ENCODE data around the gene RRP1. TPM values are rescaled to one million over a fixed set of nuclear protein-coding genes. Genes with fewer than 3 reads are reported as not detected.

The RRP1 gene
- total and polyA plus RNA-seq, 9 of the 15 experiments (the other 6 are each of a cell fraction or from before 2014, with no cell fraction given), result 0.89 to 105 (median 51.6) TPM

- no peak for TF ChIP-seq GTF2A2 (tag; IDR thresholded peaks at IDR 0.05)
- peak; percentile 26; the same call in 1 of the 2 replicates for TF ChIP-seq EGR1 (conservative IDR thresholded peaks at IDR 0.05)
- no peak for TF ChIP-seq SIRT6 (IDR thresholded peaks at IDR 0.05; ENCODE audit: low read depth, low read length)
- no peak for TF ChIP-seq MCM5 (IDR thresholded peaks at IDR 0.05; ENCODE audit: low read depth)
- TF ChIP-seq SP1 (CRISPR knock-in tag; IDR thresholded peaks at IDR 0.05), result peak; percentile 46; the same call in 1 of the 2 replicates
- TF ChIP-seq VEZF1 (CRISPR knock-in tag; IDR thresholded peaks at IDR 0.05), result peak; percentile 84
- TF ChIP-seq MBD2 (IDR thresholded peaks at IDR 0.05; ENCODE audit: borderline replicate concordance, low read depth), result no peak
- TF ChIP-seq RB1 (IDR thresholded peaks at IDR 0.05; ENCODE audit: low read depth), result 0 out of 2 replicates have a peak, but pooled peaks have one; percentile 21
- TF ChIP-seq SMC3 (conservative IDR thresholded peaks at IDR 0.05; ENCODE audit: insufficient read depth, low read depth, low read length), result no peak
These were observed 25.8 kb downstream of the RRP1 start (continued) for GRCh38 chr21:43815107-43815613.

- Histone ChIP-seq H3K9ac (ENCODE audit: insufficient read depth in 1 of 2, low read depth in 2 of 2, low read length in 2 of 2) (peak overlapping the region; percentile 19 to 85; a peak in 2 of 4 replicates), H3K36me3 (ENCODE audit: control insufficient read depth, insufficient read depth, low read length) (no peaks in the 10 kb centered on the region), H3K4me1 (replicated peaks in 1 of 2; ENCODE audit: control insufficient read depth in 2 of 2, insufficient read depth in 2 of 2, low read length in 2 of 2) (peaks cover 16 to 86% of the 10 kb centered on the region in 2 experiments), H3K79me2 (ENCODE audit: control insufficient read depth, insufficient read depth, low read length) (no peaks in the 10 kb centered on the region), H4K20me1 (replicated peaks; ENCODE audit: control insufficient read depth, insufficient read depth, low read length) (0 out of 2 replicates have a peak, but pooled peaks cover 4% of the 10 kb centered on the region), H2AFZ (ENCODE audit: low read depth, low read length) (no peak overlapping the region), H3K27me3 (ENCODE audit: control insufficient read depth in 2 of 2, insufficient read depth in 2 of 2, low read length in 2 of 2) (no peaks in the 10 kb centered on the region; a peak in 1 of 5 replicates), H3K9me3 (replicated peaks; ENCODE audit: control insufficient read depth, insufficient read depth, low read depth, low read length) (no peaks in the 10 kb centered on the region), H3K4me2 (ENCODE audit: insufficient read depth, low read length) (no peak overlapping the region), H3K4me3 (no peak overlapping the region), H3K9me1 (ENCODE audit: control insufficient read depth, insufficient read depth, low read length) (no peaks in the 10 kb centered on the region), H3K27ac (ENCODE audit: extremely low read depth, low read depth, low read length) (no peak overlapping the region)
- in situ Hi-C loops (cut with MboI) (no loop called here), intact Hi-C loops (cut with micrococcal nuclease) (no loop called here)
- no peak for DNase-seq (ENCODE audit: extremely low read depth in 1 of 4, low spot score in 3 of 4)
- POLR2A ChIA-PET, result interaction anchor here (0.6 kb wide), 1 partner anchor 100 kb away, joined by 3 read pairs; no protein-coding TSS in a partner anchor
- no peak for ATAC-seq
- BruUV-seq (replicated peaks), result no TSS peak
- FAIRE-seq, result no peak
- 88% methylated on average over 12 of the region's 15 CpGs for WGBS (ENCODE audit: insufficient coverage, low coverage, missing lambda C conversion rate)
- CTCF ChIA-PET (ENCODE audit: low intra/inter-chr PET ratio), result no interaction called here
- TF ChIP-seq FOXP4 (CRISPR knock-in tag; IDR thresholded peaks at IDR 0.05; ENCODE audit: borderline replicate concordance) (no peak), CHD2 (IDR thresholded peaks at IDR 0.05; ENCODE audit: low read depth, low read length) (no peak), ZNF707 (CRISPR knock-in tag; conservative IDR thresholded peaks at IDR 0.05) (no peak), SNIP1 (IDR thresholded peaks at IDR 0.05; ENCODE audit: low read depth) (no peak), TBP (optimal IDR thresholded peaks at IDR 0.05; ENCODE audit: low read depth, low read length) (no peak), POLR2G (IDR thresholded peaks at IDR 0.05; ENCODE audit: low read depth, low read length) (peak; percentile 51), JUN (IDR thresholded peaks at IDR 0.05; ENCODE audit: borderline replicate concordance, low read depth, low read length) (no peak), JUN (CRISPR knock-in tag; IDR thresholded peaks at IDR 0.05; ENCODE audit: borderline replicate concordance) (no peak), PRMT5 (CRISPR knock-in tag; IDR thresholded peaks at IDR 0.05) (no peak), SUPT5H (IDR thresholded peaks at IDR 0.05) (no peak), ZNF197 (CRISPR knock-in tag; IDR thresholded peaks at IDR 0.05; ENCODE audit: low read depth) (no peak), POLR2AphosphoS5 (IDR thresholded peaks at IDR 0.05; ENCODE audit: control insufficient read depth, insufficient read depth, low read depth, low read length) (no peak)
These were observed 26.6 kb downstream of the RRP1 start for GRCh38 chr21:43815991-43816390.

All from K562 (cell line).